ENCODE data around the gene TPD52L1.
"Not testable (repeated sequence)": the region's sequence is repeated elsewhere in the genome, so short reads cannot be mapped to it uniquely, and the experiment has no call there.

TPD52L1 gene

GRCh38 chr6:125273965-125274364 lies 120.4 kb downstream of the TPD52L1 start:
- no peak for DNase-seq (ENCODE audit: low spot score)

GRCh38 chr6:125274935-125275334 lies 121.4 kb downstream of the TPD52L1 start:
- no peak for DNase-seq (ENCODE audit: low spot score)

GRCh38 chr6:125275779-125276178 lies 122.2 kb downstream of the TPD52L1 start:
- DNase-seq (ENCODE audit: low spot score): no peak

GRCh38 chr6:125277838-125278237 lies 124.3 kb downstream of the TPD52L1 start:
- DNase-seq (ENCODE audit: low spot score): no peak

DNA sequence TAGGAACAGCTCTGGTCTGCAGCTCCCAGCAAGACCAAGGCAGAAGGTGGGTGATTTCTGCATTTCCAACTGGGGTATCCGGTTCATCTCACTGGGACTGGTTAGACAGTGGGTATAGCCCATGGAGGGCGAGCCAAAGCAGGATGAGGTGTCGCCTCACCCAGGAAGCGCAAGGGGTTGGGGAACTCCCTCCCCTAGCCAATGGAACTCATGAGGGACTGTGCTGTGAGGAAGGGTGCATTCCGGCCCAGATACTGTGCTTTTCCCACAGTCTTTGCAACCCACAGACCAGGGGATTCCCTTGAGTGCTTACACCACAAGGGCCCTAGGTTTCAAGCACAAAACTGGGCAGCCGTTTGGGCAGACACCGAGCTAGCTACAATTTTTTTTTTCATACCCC lies 126.4 kb downstream of the TPD52L1 start:
- no peak for DNase-seq (ENCODE audit: low spot score)

DNA sequence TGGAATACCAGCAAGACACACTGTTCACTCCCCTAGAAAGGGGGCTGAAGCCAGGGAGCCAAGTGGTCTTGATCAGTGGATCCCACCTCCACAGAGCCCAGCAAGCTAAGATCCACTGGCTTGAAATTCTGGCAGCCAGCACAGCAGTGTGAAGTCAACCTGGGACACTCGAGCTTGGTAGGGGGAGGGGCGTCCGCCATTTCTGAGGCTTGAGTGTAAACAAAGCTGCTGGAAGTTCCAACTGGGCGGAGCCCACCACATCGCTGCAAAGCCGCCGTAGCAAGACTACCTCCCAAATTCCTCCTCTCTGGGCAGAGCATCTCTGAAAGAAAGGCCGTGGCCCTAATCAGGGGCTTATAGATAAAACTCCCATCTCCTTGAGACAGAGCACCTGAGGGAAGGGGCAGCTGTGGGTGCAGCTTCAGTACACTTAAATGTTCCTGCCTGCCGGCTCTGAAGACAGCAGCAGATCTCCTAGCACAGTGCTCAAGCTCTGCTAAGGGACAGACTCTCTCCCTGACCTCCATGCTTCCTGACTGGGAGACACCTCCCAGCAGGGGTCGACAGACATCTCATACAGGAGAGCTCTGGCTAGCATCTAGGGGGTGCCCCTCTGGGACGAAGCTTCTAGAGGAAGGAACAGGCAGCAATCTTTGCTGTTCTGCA lies 126.9 kb downstream of the TPD52L1 start:
- DNase-seq (ENCODE audit: low spot score): not testable (repeated sequence)

DNA sequence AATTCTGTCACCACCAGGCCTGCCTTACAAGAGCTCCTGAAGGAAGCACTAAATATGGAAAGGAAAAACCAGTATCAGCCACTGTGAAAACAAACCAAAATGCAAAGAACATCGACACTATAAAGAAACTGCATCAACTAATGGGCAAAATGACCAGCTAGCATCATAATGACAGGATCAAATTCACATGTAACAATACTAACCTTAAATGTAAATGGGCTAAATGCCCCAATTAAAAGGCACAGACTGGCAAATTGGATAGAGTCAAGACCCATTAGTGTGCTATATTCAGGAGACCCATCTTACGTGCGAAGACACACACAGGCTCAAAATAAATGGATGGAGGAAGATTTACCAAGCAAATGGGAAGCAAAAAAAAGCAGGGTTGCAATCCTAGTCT lies 128.9 kb downstream of the TPD52L1 start:
- not testable (repeated sequence) for DNase-seq (ENCODE audit: low spot score)

DNA sequence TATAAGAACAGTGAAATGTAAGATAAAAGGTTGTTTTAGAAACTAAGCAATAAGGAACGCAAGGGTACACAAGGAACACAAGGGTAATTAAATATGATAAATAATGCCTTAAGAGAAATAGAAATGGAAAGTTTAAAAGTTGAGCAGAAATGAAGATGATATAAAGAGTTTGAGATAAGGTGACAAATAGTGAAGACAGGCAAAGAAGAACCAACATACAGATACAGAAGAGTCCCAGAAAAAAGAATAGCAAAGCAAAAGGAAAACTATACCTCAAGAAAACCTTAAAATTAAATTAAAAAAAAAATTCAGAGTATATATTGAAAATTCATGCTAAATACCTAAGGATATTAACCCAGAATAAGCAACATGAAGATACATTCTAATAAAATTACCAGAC lies 131.8 kb downstream of the TPD52L1 start:
- DNase-seq (ENCODE audit: low spot score): no peak

DNA sequence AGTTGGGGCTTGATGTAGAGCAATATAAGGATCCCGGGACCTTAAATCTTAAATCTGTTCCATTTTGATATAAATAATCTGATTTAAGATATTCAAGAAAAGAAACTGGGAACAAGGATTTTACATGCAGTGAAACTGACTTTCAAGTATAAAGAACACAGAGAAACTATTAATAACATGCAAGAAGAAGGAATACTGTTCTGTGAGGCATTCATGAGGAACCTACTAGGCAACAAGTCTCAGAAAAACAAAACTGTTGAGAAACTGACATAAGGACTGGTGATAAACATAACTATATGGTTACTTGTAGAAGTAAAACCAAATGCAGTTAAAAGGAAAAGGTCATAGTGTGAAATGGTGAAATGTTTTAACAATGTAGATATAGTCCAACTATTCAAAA lies 132.4 kb downstream of the TPD52L1 start:
- no peak for DNase-seq (ENCODE audit: low spot score)

DNA sequence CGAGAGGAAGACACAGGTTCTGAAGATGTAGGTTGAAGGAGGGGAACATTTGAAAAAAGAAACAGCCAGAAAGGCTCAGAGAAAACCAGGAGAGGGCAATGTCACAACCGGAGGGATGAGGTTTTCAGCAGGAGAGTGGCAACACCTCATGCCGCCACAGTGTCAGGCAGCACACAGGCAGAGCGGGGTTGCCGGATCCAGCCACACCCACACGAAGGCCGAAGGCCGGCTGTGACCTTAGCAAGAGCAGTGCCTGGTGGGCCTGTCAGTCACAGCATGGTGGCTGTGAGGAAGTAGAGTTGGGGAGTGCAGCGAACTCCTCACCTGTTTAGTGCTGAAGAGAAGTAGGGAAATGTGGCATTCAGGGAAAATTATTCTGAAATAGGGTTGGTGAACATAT lies 134.1 kb downstream of the TPD52L1 start:
- DNase-seq (ENCODE audit: low spot score): no peak

DNA sequence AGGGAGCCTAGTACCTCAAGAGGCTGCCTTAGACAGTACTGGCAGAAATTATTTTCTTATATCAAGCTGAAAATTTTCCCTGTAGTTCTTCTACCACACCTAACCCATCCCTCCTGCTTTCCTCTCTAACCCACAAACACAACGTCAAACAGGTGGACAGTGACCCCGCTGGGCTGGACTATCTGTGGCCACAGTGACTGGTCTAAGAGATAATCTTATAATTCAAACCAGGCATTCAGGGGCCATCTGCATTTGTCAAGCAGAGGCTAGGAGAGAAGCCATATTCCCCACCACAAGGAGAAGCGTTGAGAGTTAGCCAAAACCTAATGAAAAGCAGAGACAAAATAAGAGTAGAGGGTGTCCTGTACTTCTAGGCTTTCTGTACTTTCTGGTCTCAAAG lies 140.0 kb downstream of the TPD52L1 start:
- no peak for DNase-seq (ENCODE audit: low spot score)

DNA sequence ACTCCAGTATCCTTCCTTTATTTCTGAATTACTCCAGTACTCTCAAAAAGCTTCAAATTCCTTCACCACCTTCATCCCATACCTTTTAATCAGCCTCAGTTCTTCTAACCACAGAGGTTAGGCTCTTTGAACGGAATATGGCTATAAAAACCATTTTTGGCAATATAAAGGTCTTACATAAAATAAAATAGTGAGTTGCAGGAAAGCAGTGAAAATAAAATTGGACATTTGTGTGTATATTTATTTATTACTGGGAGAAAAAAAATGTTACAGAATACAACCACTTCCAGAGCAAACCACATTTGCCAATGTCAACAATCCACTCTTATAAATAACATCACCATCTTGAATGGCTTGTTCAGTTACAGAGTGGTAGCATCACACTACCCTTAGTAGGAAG lies 140.5 kb downstream of the TPD52L1 start:
- DNase-seq (ENCODE audit: low spot score): no peak

DNA sequence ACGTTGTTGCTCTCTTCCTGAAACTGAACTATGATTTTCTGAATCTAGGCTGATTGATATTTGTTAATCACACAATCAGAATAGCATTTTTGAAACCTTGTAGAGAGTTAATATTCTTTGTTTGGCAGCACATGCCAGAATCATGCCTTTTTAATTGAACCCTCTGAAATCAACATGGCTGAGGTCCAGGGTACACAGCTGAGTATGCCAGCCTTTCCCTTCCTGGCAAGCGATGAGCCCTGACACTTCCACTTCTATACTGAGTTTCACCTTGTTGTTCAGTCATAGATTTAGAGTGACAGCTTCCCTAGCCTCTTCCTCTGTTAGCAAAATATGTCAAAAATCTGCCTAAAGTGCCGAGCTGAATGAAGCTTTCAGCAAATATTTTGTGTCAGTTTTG lies 141.4 kb downstream of the TPD52L1 start:
- no peak for DNase-seq (ENCODE audit: low spot score)

- no peak for DNase-seq (ENCODE audit: low spot score)
These were observed 142.9 kb downstream of the TPD52L1 start for GRCh38 chr6:125296471-125296870.

- DNase-seq (ENCODE audit: low spot score): peak; percentile 37
These were observed 145.7 kb downstream of the TPD52L1 start for GRCh38 chr6:125299257-125299656.

DNA sequence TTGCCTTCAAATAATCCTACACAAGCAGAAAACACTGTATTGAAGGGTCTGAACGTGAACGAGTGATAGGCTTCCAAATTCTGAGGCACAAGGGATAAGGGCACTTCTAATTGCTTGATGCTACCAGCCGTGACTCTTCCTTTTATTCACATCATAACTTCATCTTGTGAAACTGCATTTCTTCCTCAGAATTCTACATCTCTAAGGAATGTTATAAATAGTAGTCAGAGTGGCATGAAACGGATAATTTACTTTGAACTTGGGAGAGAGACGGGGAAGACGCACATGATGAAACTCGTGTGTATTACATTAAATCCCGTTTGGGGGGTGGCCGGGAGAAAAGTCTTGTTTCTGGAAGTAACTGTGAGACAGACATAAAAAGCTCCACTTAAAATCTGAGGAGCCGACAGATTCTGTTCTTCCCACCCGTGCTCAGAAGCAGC lies 147.4 kb downstream of the TPD52L1 start:
- no peak for DNase-seq (ENCODE audit: low spot score)

DNA sequence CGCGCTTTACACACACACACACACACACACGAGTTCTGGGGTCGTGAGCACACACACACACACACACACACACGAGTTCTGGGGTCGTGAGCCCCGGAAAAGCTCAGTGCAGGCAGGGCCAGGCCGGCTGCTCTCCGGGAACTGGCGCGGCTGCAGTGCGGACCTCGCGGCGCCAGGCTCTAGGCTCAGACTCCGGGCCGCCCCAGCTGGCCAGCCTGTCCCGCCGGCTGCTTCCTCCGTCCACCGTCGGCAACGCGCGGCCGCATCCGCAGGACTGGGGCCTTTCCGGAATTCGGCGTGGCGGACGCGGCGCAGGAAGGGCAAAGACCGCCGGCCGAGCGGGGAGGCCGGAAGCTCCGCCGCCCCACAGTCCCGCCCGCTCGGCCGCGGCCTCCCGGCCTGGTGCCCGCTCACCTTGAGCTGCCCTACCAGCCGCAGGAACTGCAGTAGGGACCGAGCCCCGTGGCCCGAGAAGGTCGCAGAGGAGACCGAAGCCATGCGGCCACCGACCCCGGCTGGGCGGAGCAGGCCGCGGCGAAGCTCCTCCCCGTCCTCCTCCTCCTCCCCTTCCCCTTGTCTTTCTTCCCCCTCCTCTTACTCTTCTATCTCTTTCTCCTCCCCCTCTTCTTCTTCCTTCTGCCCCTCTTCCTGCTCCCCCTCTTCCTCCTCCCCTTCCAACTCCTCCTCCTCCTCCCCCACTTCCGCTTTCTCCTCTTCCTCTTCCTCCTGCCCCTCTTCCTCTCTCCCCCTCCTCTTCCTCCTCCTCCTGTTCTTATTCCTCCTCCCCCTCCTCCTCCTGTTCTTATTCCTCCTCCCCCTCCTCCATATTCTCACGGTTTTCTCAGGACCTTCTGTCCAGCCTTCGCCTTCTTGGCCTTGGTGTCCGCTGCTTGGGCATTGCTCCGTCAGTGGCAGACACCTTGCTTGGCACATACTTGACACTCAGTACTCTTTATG lies 148.1 kb downstream of the TPD52L1 start, which contains the start of gene HDDC2:
Gene HDDC2, minus strand, starts transcription at position 533 of the 957 bp plus-strand sequence. Its CDS starts 35 bp downstream, at position 498.
- DNase-seq (ENCODE audit: low spot score): peak; percentile 21

DNA sequence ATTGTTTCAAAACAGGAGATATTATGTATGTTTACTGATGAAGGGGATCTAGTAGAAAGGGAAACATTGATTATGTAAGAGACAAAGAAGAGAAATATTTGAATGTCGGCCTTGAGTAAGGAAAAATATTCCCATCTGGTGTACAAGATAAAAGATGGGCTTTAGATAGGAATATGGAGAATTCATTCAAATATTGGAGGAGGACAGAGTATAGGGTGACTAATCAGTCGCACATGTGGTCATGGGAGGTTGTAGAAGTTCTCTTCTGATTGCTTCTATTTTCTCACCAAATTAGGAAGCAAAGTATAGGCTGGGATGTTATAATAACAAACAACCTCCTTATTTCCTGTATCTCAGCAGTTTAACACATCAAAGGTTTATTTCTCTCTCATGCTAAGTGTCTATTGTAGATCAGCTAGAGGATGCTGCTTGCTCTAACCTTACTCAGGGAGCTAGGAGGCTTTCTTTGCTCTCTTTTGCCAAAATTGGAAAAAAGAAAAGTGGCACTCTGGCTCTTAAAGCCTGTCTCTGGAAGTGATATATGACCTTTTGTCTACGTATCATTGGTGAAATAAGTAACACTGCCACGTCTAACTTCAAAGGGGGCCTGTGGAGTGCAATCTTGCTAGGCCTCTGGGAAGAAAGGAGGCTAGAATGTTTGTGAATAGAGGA lies 149.4 kb downstream of the TPD52L1 start:
- DNase-seq (ENCODE audit: low spot score): peak; percentile 30

DNA sequence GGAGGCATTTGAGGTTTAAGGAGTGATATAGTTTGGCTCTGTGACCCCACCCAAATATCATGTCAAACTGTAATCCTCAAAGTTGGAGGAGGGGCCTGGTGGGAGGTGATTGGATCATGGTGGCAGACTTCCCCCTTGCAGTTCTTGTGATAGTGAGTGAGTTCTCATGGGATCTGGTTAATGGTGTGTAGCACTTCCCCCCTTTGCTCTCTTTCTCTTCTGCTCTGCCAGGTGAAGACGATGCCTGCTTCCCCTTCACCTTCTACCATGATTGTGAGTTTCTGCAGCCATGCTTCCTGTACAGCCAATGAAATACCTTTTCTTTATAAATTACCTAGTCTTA lies 149.9 kb downstream of the TPD52L1 start:
- no peak for DNase-seq (ENCODE audit: low spot score)

GRCh38 chr6:125304970-125305660 lies 151.5 kb downstream of the TPD52L1 start:
- no peak for DNase-seq (ENCODE audit: low spot score)

DNA sequence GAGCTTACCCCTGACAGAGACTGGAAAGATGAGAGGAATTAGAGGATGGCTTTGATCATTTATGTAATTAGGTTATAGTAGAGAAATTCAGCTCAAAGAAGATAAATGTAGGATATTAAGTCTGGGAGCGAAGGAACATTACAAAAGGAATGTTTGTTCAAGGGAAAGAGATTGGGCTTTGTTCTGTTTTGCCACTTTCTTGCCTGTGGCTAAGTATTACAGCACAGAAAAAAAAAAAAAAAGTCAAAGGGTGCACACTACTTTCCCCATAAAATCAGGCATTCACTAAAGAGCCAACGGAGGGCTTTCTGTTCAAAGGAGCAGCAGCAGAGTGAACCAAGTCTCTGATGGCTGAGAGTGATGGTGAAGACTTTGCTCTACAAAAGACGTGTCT lies 153.2 kb downstream of the TPD52L1 start:
- no peak for DNase-seq (ENCODE audit: low spot score)
